HG03159 (cell line): Measurements from ENCODE around the gene CFAP119.

Experiments
- ATAC-seq: cut with Tn5 transposase; IDR thresholded peaks from one replicate; pipeline ENCODE4 v1.9.1; 2021; ENCODE audit warnings: mild to moderate bottlenecking, moderate library complexity; ENCODE audit not compliant: unreplicated experiment

Gene CFAP119

DNA sequence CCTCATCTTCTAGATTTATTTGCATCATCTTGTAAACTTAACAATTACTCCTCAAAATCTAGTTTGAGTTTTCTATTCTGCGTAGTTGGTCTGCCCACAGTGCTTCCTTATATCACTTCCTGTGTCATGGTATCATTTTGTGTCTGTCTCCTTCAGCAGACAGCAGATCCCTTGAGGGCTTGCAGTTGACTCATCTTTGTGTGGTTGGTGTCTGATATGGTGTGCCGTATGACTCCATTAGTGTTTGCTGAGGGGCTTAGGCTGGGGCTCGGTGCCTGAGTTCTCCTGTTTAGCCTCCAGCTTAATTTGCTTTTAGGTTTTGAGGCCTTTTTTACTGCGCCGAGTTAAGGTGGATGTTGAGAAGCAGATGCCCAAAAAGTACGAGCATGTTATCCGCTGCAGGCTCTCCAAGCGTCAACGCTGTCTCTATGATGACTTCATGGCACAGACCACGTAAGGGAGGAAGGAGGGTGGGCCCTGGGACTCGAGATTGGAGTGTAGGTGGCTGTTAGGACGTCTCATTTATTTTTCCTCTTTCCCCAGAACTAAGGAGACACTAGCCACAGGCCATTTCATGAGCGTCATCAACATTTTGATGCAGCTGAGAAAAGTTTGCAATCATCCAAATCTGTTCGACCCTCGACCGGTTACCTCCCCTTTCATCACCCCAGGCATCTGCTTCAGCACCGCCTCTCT, 46.0 kb downstream of the CFAP119 start:
- no peak for ATAC-seq

DNA sequence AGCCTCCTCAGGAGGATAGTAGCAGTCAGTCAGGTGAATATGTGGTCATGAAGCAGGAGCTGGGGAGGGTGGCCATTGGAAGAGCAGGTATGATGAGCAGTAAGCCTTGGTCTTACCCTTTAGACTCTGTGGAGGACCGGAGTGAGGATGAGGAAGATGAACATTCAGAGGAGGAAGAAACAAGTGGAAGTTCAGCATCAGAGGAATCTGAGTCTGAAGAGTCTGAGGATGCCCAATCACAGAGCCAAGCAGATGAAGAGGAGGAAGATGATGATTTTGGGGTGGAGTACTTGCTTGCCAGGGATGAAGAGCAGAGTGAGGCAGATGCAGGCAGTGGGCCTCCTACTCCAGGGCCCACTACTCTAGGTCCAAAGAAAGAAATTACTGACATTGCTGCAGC, 50.1 kb downstream of the CFAP119 start:
- no peak for ATAC-seq

DNA sequence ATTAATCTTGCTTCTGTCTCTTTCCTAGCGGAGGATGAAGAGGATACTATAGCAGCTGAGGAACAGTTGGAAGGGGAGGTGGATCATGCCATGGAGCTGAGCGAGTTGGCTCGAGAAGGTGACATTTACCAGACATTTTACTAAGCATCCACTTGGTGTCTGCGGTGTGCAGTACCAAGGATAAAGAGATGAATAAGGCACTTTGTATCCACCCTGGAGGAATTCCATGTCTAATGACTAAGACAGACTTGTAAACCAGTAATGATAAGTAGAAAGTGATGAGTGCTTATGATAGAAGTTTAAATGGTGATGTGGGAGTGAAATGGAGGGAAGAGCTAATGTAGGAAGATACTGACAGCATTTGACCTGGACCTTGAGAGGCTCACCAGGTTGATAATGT, 50.9 kb downstream of the CFAP119 start:
- ATAC-seq, result no peak
